ENCODE data around the gene KIF6. TPM values are rescaled to one million over a fixed set of nuclear protein-coding genes. Genes with fewer than 3 reads are reported as not detected.

The KIF6 gene
- total RNA-seq, 1 experiment from 2014 or later, result not detected

DNA sequence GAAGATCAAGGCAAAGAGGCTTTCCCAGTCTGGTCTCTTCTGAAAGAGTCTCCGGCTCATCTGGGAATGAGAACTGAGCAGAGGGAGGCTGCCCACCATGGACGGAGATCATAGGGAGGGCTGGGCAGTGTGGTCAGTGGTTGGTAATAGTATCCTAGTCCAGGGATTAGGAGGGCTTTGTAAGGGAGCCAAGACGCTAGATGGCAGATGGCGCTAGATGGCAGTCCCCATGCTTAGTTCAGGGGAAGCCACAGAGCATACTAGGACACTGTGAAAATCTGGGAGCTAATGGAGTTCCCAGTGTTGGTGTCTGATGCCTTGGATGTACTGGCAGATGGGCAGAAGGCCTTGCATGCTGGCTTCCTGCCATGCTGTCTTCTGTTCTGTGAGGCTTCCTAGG is 45.2 kb upstream of the KIF6 start:
- Histone ChIP-seq H3K79me2 (ENCODE audit: insufficient read depth, low read length) (no peaks in the 10 kb centered on the region), H3K9me2 (ENCODE audit: insufficient read depth) (no peaks in the 10 kb centered on the region), H3K4me3 (replicated peaks in 1 of 2; ENCODE audit: low read depth in 1 of 2, low read length in 2 of 2) (no peak overlapping the region), H3K27ac (ENCODE audit: low read depth, low read length) (no peak overlapping the region), H2AFZ (ENCODE audit: low read depth, low read length, poor library complexity, severe bottlenecking) (no peak overlapping the region), H3K4me1 (ENCODE audit: control insufficient read depth in 1 of 2, insufficient read depth in 2 of 2, low read length in 2 of 2) (no peaks in the 10 kb centered on the region), H3K27me3 (ENCODE audit: insufficient read depth, low read length) (peaks cover 22% of the 10 kb centered on the region; the same call in 1 of the 2 replicates), H3K4me2 (ENCODE audit: low read length) (no peak overlapping the region), H3K36me3 (ENCODE audit: control insufficient read depth in 1 of 2, insufficient read depth in 2 of 2, low read length in 2 of 2) (no peaks in the 10 kb centered on the region), H4K20me1 (ENCODE audit: insufficient read depth) (no peaks in the 10 kb centered on the region), H3K9ac (ENCODE audit: low read length) (no peak overlapping the region), H3K9me3 (ENCODE audit: control insufficient read depth in 1 of 2, insufficient read depth in 1 of 2, low read depth in 1 of 2, low read length in 2 of 2) (no peaks in the 10 kb centered on the region)
- POLR2A ChIA-PET, result no interaction called here
- CTCF ChIA-PET, result no interaction called here
- no TSS peak for BruUV-seq (replicated peaks)
- intact Hi-C loops (cut with micrococcal nuclease), result no loop called here
- TF ChIP-seq CBX3 (IDR thresholded peaks at IDR 0.05; ENCODE audit: low read depth) (no peak), RAD21 (IDR thresholded peaks at IDR 0.05; ENCODE audit: low read depth) (no peak), CEBPB (IDR thresholded peaks at IDR 0.05; ENCODE audit: low read depth) (no peak), ATF3 (IDR thresholded peaks at IDR 0.05) (no peak)
- TF ChIP-seq, protein P1, sequence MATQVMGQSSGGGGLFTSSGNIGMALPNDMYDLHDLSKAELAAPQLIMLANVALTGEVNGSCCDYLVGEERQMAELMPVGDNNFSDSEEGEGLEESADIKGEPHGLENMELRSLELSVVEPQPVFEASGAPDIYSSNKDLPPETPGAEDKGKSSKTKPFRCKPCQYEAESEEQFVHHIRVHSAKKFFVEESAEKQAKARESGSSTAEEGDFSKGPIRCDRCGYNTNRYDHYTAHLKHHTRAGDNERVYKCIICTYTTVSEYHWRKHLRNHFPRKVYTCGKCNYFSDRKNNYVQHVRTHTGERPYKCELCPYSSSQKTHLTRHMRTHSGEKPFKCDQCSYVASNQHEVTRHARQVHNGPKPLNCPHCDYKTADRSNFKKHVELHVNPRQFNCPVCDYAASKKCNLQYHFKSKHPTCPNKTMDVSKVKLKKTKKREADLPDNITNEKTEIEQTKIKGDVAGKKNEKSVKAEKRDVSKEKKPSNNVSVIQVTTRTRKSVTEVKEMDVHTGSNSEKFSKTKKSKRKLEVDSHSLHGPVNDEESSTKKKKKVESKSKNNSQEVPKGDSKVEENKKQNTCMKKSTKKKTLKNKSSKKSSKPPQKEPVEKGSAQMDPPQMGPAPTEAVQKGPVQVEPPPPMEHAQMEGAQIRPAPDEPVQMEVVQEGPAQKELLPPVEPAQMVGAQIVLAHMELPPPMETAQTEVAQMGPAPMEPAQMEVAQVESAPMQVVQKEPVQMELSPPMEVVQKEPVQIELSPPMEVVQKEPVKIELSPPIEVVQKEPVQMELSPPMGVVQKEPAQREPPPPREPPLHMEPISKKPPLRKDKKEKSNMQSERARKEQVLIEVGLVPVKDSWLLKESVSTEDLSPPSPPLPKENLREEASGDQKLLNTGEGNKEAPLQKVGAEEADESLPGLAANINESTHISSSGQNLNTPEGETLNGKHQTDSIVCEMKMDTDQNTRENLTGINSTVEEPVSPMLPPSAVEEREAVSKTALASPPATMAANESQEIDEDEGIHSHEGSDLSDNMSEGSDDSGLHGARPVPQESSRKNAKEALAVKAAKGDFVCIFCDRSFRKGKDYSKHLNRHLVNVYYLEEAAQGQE (IDR thresholded peaks at IDR 0.05; ENCODE audit: low read depth), result no peak
- TF ChIP-seq, protein P2, sequence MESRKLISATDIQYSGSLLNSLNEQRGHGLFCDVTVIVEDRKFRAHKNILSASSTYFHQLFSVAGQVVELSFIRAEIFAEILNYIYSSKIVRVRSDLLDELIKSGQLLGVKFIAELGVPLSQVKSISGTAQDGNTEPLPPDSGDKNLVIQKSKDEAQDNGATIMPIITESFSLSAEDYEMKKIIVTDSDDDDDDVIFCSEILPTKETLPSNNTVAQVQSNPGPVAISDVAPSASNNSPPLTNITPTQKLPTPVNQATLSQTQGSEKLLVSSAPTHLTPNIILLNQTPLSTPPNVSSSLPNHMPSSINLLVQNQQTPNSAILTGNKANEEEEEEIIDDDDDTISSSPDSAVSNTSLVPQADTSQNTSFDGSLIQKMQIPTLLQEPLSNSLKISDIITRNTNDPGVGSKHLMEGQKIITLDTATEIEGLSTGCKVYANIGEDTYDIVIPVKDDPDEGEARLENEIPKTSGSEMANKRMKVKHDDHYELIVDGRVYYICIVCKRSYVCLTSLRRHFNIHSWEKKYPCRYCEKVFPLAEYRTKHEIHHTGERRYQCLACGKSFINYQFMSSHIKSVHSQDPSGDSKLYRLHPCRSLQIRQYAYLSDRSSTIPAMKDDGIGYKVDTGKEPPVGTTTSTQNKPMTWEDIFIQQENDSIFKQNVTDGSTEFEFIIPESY (IDR thresholded peaks at IDR 0.05; ENCODE audit: extremely low read depth, insufficient replicate concordance, low read length), result no peak
- ATAC-seq (no peak), DNase-seq (ENCODE audit: low read depth, low spot score) (no peak)
- RAD21 ChIA-PET (ENCODE audit: low non-redundant PET in 1 of 2, low total read pairs in 2 of 2, uncharacterized antibody in 2 of 2, unreplicated experiment in 2 of 2), result no interaction called here
